ENCODE data around the gene TGFBI.

TGFBI gene

GRCh38 chr5:136063778-136064465 lies 35.1 kb downstream of the TGFBI start:
- DNase-seq (ENCODE audit: low read depth in 2 of 2, low spot score in 1 of 2): no peak

- DNase-seq (ENCODE audit: low read depth in 2 of 2, low spot score in 1 of 2): no peak
Observed at GRCh38 chr5:136064510-136064909, 35.7 kb downstream of the TGFBI start.

- DNase-seq (ENCODE audit: low read depth in 2 of 2, low spot score in 1 of 2): no peak
Observed at GRCh38 chr5:136065588-136065987, 36.8 kb downstream of the TGFBI start.

GRCh38 chr5:136066661-136067271 lies 38.0 kb downstream of the TGFBI start:
- no peak for DNase-seq (ENCODE audit: low read depth in 2 of 2, low spot score in 1 of 2)

GRCh38 chr5:136067422-136067821 lies 38.6 kb downstream of the TGFBI start:
- no peak for DNase-seq (ENCODE audit: low read depth in 2 of 2, low spot score in 1 of 2)

GRCh38 chr5:136070486-136071285 lies 41.9 kb downstream of the TGFBI start:
- no peak for DNase-seq (ENCODE audit: low read depth in 2 of 2, low spot score in 1 of 2)

- DNase-seq (ENCODE audit: low read depth in 2 of 2, low spot score in 1 of 2): no peak
Observed at GRCh38 chr5:136073714-136074529, 45.1 kb downstream of the TGFBI start.

- DNase-seq (ENCODE audit: low read depth in 2 of 2, low spot score in 1 of 2): no peak
Observed at GRCh38 chr5:136075466-136075891, 46.7 kb downstream of the TGFBI start.

- DNase-seq (ENCODE audit: low read depth in 2 of 2, low spot score in 1 of 2): no peak
Observed at GRCh38 chr5:136076067-136076466, 47.3 kb downstream of the TGFBI start.

- no peak for DNase-seq (ENCODE audit: low read depth in 2 of 2, low spot score in 1 of 2)
Observed at GRCh38 chr5:136076881-136077445, 48.2 kb downstream of the TGFBI start.

GRCh38 chr5:136079195-136079985 lies 50.6 kb downstream of the TGFBI start:
- no peak for DNase-seq (ENCODE audit: low read depth in 2 of 2, low spot score in 1 of 2)

- DNase-seq (ENCODE audit: low read depth in 2 of 2, low spot score in 1 of 2): no peak
Observed at GRCh38 chr5:136080113-136080482, 51.3 kb downstream of the TGFBI start.

- peak in 1 of 2 donors; percentile 17 for DNase-seq (ENCODE audit: low read depth in 2 of 2, low spot score in 1 of 2)
Observed at GRCh38 chr5:136080483-136081216, 51.9 kb downstream of the TGFBI start.

- DNase-seq (ENCODE audit: low read depth in 2 of 2, low spot score in 1 of 2): no peak
Observed at GRCh38 chr5:136081217-136081591, 52.4 kb downstream of the TGFBI start.

- peak in 1 of 2 donors; percentile 15 for DNase-seq (ENCODE audit: low read depth in 2 of 2, low spot score in 1 of 2)
Observed at GRCh38 chr5:136082390-136083193, 53.8 kb downstream of the TGFBI start.

- DNase-seq (ENCODE audit: low read depth in 2 of 2, low spot score in 1 of 2): no peak
Observed at GRCh38 chr5:136084698-136085097, 55.9 kb downstream of the TGFBI start.

- DNase-seq (ENCODE audit: low read depth in 2 of 2, low spot score in 1 of 2): no peak
Observed at GRCh38 chr5:136086783-136087566, 58.2 kb downstream of the TGFBI start.

Data from stimulated activated CD8-positive, alpha-beta memory T cell treated with anti-CD3 and anti-CD28 coated beads, Interleukin-4, amount 100 ng/mL, for 4 hours (primary cell).